Measurements from ENCODE around the gene FSCN2.

Gene FSCN2

GRCh38 chr17:81527591-81528383 lies at the start of gene FSCN2:
TSS of gene FSCN2 (plus strand) at chr17:81528377. CDS start at chr17:81528532, 155 bp downstream.
- no peak for DNase-seq (ENCODE audit: low read depth in 2 of 2)

GRCh38 chr17:81479175-81480071 lies 48.8 kb upstream of the FSCN2 start:
- no peak for DNase-seq (ENCODE audit: low read depth in 2 of 2)

- DNase-seq (ENCODE audit: low read depth in 2 of 2) = no peak
These were observed 47.8 kb upstream of the FSCN2 start for GRCh38 chr17:81480140-81481072.

- peak; percentile 25 to 35 for DNase-seq (ENCODE audit: low read depth in 2 of 2)
These were observed 46.9 kb upstream of the FSCN2 start for GRCh38 chr17:81481073-81481799.

- DNase-seq (ENCODE audit: low read depth in 2 of 2) = no peak
These were observed 46.2 kb upstream of the FSCN2 start for GRCh38 chr17:81481815-81482505.

- no peak for DNase-seq (ENCODE audit: low read depth in 2 of 2)
These were observed 45.5 kb upstream of the FSCN2 start for GRCh38 chr17:81482673-81483072.

- no peak for DNase-seq (ENCODE audit: low read depth in 2 of 2)
These were observed 44.9 kb upstream of the FSCN2 start for GRCh38 chr17:81483085-81483861.

- DNase-seq (ENCODE audit: low read depth in 2 of 2) = no peak
These were observed 44.3 kb upstream of the FSCN2 start for GRCh38 chr17:81483862-81484194.

- peak; percentile 70 to 73 for DNase-seq (ENCODE audit: low read depth in 2 of 2)
These were observed 43.8 kb upstream of the FSCN2 start for GRCh38 chr17:81484195-81484979.

GRCh38 chr17:81486199-81486810 lies 41.9 kb upstream of the FSCN2 start:
- no peak for DNase-seq (ENCODE audit: low read depth in 2 of 2)

GRCh38 chr17:81487089-81487486 lies 41.1 kb upstream of the FSCN2 start:
- DNase-seq (ENCODE audit: low read depth in 2 of 2) = no peak

- peak; percentile 57 to 62 for DNase-seq (ENCODE audit: low read depth in 2 of 2)
These were observed 40.5 kb upstream of the FSCN2 start for GRCh38 chr17:81487487-81488275.

- no peak for DNase-seq (ENCODE audit: low read depth in 2 of 2)
These were observed 39.8 kb upstream of the FSCN2 start for GRCh38 chr17:81488276-81488860.

- DNase-seq (ENCODE audit: low read depth in 2 of 2) = no peak
These were observed 38.9 kb upstream of the FSCN2 start for GRCh38 chr17:81489012-81489997.

GRCh38 chr17:81489998-81490992 lies 37.9 kb upstream of the FSCN2 start:
- no peak for DNase-seq (ENCODE audit: low read depth in 2 of 2)

Data from activated CD8-positive, alpha-beta memory T cell treated with anti-CD3 and anti-CD28 coated beads for 4 hours (primary cell).